Panc1 (cell line): Measurements from ENCODE around the gene GALNTL6.

Experiments used
- POLR2AphosphoS5 ChIP-seq: IDR thresholded peaks from 2 replicates; pipeline ENCODE4 v1.6.1; 2012; ENCODE audit warnings: mild to moderate bottlenecking, low read depth, low read length, moderate library complexity
- SIN3A ChIP-seq: IDR thresholded peaks from 2 replicates; pipeline ENCODE4 v1.6.1; 2012; ENCODE audit warnings: low read depth, mild to moderate bottlenecking, low read length, moderate library complexity, borderline replicate concordance; ENCODE audit not compliant: insufficient read depth
- TCF7L2 ChIP-seq: IDR thresholded peaks from 2 replicates; pipeline ENCODE4 v1.6.1; 2011; ENCODE audit warnings: mild to moderate bottlenecking, low read depth, low read length, inconsistent platforms
- TF ChIP-seq, protein P1 (sequence below): fragments of 450-650 bp; IDR thresholded peaks from 2 replicates; pipeline ENCODE4 v1.5.1; 2017; ENCODE audit warnings: mild to moderate bottlenecking
- TF ChIP-seq, protein P2 (sequence below), 2 experiments: IDR thresholded peaks; 2 replicates each; pipeline ENCODE4 v1.6.1; 2011 to 2012; ENCODE audit warnings: low read depth in 2 of 2, control low read depth in 1 of 2, low read length in 1 of 2, mild to moderate bottlenecking in 1 of 2, moderate library complexity in 1 of 2; ENCODE audit not compliant: insufficient read depth in 1 of 2

DNA sequence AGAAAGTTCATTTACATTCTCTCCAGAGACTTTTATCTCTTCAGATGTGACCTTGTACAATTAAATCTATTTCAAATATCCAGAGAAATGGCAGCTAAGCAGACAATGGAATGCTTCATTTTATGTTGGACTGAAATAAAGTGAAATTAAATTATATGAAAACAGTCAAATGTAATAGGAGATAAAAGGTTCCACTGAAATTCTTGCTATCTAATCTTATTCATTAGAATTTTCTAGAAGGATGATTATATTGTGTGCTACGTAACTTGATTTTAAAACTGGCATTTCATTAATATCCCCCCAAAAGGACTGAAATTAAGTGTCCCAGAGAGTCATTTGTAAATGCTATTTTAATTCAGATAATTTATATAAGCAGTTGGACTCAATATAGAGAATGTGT is 708.5 kb downstream of the GALNTL6 start:
- TF ChIP-seq, protein P1, sequence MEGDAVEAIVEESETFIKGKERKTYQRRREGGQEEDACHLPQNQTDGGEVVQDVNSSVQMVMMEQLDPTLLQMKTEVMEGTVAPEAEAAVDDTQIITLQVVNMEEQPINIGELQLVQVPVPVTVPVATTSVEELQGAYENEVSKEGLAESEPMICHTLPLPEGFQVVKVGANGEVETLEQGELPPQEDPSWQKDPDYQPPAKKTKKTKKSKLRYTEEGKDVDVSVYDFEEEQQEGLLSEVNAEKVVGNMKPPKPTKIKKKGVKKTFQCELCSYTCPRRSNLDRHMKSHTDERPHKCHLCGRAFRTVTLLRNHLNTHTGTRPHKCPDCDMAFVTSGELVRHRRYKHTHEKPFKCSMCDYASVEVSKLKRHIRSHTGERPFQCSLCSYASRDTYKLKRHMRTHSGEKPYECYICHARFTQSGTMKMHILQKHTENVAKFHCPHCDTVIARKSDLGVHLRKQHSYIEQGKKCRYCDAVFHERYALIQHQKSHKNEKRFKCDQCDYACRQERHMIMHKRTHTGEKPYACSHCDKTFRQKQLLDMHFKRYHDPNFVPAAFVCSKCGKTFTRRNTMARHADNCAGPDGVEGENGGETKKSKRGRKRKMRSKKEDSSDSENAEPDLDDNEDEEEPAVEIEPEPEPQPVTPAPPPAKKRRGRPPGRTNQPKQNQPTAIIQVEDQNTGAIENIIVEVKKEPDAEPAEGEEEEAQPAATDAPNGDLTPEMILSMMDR: no peak
- no peak for TF ChIP-seq POLR2AphosphoS5
- TF ChIP-seq, protein P2, sequence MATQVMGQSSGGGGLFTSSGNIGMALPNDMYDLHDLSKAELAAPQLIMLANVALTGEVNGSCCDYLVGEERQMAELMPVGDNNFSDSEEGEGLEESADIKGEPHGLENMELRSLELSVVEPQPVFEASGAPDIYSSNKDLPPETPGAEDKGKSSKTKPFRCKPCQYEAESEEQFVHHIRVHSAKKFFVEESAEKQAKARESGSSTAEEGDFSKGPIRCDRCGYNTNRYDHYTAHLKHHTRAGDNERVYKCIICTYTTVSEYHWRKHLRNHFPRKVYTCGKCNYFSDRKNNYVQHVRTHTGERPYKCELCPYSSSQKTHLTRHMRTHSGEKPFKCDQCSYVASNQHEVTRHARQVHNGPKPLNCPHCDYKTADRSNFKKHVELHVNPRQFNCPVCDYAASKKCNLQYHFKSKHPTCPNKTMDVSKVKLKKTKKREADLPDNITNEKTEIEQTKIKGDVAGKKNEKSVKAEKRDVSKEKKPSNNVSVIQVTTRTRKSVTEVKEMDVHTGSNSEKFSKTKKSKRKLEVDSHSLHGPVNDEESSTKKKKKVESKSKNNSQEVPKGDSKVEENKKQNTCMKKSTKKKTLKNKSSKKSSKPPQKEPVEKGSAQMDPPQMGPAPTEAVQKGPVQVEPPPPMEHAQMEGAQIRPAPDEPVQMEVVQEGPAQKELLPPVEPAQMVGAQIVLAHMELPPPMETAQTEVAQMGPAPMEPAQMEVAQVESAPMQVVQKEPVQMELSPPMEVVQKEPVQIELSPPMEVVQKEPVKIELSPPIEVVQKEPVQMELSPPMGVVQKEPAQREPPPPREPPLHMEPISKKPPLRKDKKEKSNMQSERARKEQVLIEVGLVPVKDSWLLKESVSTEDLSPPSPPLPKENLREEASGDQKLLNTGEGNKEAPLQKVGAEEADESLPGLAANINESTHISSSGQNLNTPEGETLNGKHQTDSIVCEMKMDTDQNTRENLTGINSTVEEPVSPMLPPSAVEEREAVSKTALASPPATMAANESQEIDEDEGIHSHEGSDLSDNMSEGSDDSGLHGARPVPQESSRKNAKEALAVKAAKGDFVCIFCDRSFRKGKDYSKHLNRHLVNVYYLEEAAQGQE (IDR thresholded peaks at IDR 0.05; ENCODE audit: insufficient read depth in 1 of 2, low read depth in 2 of 2, low read length in 1 of 2): no peak
- TF ChIP-seq TCF7L2: no peak
- no peak for TF ChIP-seq SIN3A
